ENCODE measurements around the gene ST7. TPM values are rescaled to one million over a fixed set of nuclear protein-coding genes. Genes with fewer than 3 reads are reported as not detected.

The ST7 gene
- total and polyA plus RNA-seq, 2 experiments from 2014 or later: 9.9 to 18.3 TPM

DNA sequence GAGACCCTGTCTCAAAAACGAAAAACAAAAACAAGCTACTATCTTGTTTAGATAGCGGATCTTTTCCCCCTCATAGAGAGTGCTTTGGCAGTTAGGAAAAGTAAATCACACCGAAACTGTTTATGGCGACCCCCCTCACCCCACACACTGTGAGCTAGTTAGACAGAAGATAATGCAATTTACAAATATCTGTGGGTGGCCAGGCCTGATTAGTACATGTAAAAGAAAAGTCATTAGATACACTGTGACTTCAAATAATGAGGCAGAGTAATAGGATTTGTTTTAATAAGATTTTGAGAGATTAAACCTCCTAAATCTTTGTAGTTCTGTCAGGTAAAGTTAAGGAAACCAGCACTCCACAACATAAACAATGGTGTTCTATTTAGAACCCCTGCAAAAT, 121.1 kb downstream of the ST7 start (continued):
- TF ChIP-seq, protein P1, sequence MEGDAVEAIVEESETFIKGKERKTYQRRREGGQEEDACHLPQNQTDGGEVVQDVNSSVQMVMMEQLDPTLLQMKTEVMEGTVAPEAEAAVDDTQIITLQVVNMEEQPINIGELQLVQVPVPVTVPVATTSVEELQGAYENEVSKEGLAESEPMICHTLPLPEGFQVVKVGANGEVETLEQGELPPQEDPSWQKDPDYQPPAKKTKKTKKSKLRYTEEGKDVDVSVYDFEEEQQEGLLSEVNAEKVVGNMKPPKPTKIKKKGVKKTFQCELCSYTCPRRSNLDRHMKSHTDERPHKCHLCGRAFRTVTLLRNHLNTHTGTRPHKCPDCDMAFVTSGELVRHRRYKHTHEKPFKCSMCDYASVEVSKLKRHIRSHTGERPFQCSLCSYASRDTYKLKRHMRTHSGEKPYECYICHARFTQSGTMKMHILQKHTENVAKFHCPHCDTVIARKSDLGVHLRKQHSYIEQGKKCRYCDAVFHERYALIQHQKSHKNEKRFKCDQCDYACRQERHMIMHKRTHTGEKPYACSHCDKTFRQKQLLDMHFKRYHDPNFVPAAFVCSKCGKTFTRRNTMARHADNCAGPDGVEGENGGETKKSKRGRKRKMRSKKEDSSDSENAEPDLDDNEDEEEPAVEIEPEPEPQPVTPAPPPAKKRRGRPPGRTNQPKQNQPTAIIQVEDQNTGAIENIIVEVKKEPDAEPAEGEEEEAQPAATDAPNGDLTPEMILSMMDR (conservative IDR thresholded peaks at IDR 0.05; ENCODE audit: low read depth in 2 of 2): no peak
- no peak for TF ChIP-seq JUNB (IDR thresholded peaks at IDR 0.05; ENCODE audit: unreplicated experiment)
- TF ChIP-seq ZNF114 (CRISPR knock-in tag; IDR thresholded peaks at IDR 0.05): no peak
- TF ChIP-seq STAT1 (IDR thresholded peaks at IDR 0.05; ENCODE audit: unreplicated experiment): no peak
- TF ChIP-seq CREB1 (CRISPR knock-in tag; IDR thresholded peaks at IDR 0.05; ENCODE audit: low read depth): no peak
- no peak for TF ChIP-seq ZNF331 (CRISPR knock-in tag; IDR thresholded peaks at IDR 0.05; ENCODE audit: low read depth)

DNA sequence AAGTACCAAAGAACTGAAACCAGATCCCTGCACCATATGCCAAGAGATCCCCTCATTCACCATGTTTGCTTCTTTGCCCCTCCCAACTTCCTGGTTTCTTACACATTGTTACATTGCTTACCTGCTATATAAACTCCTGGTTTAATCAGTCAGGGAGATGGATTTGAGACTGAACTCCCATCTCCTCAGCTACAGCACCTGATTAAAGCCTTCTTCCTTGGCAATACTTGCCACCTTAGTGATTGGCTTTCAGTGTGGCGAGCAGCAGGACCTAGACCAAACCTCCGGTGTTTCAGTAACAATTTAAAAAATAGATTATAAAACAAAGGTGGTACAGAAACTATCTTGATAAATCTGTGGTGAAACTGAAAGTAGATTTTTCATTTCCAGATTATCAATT, 122.6 kb downstream of the ST7 start:
- H3K4me3 ChIP-seq: no peak overlapping the region
- H3K27ac ChIP-seq (ENCODE audit: low read depth): no peak overlapping the region
- no peaks in the 10 kb centered on the region for H3K36me3 ChIP-seq (ENCODE audit: insufficient read depth)
- no peak overlapping the region for H3K4me2 ChIP-seq
- H3K9me2 ChIP-seq (ENCODE audit: insufficient read depth): no peaks in the 10 kb centered on the region
- H3K4me1 ChIP-seq (ENCODE audit: insufficient read depth): 0 out of 2 replicates have a peak, but pooled peaks cover 5% of the 10 kb centered on the region
- Mint-ChIP-seq H3K9me3 (peaks cover 21% of the 10 kb centered on the region; the same call in 2 of the 3 replicates), H3K4me3 (no peak overlapping the region), H3K4me1 (peaks cover 7% of the 10 kb centered on the region; the same call in 2 of the 3 replicates), H3K27ac (no peak overlapping the region), H3K27me3 (ENCODE audit: insufficient read depth, low read depth, poor library complexity) (peaks cover 4% of the 10 kb centered on the region), H3K36me3 (ENCODE audit: low read depth) (peaks cover 17% of the 10 kb centered on the region; the same call in 2 of the 3 replicates)
- no peaks in the 10 kb centered on the region for H3K27me3 ChIP-seq (ENCODE audit: insufficient read depth)
- no peak for ATAC-seq
- H3F3A ChIP-seq (replicated peaks; ENCODE audit: low read depth): no peaks in the 10 kb centered on the region
- peaks cover 4% of the 10 kb centered on the region; the same call in 1 of the 2 replicates for H3K79me2 ChIP-seq (replicated peaks; ENCODE audit: insufficient read depth)
- no peak overlapping the region for H2AFZ ChIP-seq
- DNase-seq (ENCODE audit: low spot score): no peak
- no peaks in the 10 kb centered on the region for H4K20me1 ChIP-seq (replicated peaks; ENCODE audit: insufficient read depth)
- TF ChIP-seq ZNF331 (CRISPR knock-in tag; IDR thresholded peaks at IDR 0.05; ENCODE audit: low read depth) (no peak), CREB1 (CRISPR knock-in tag; IDR thresholded peaks at IDR 0.05; ENCODE audit: low read depth) (no peak), STAT1 (IDR thresholded peaks at IDR 0.05; ENCODE audit: unreplicated experiment) (no peak), EZH2phosphoT487 (IDR thresholded peaks at IDR 0.05; ENCODE audit: unreplicated experiment) (no peak), EZH2 (IDR thresholded peaks at IDR 0.05; ENCODE audit: low read depth, unreplicated experiment) (no peak)
- TF ChIP-seq, protein P1 (conservative IDR thresholded peaks at IDR 0.05; ENCODE audit: low read depth in 2 of 2): no peak
- TF ChIP-seq, protein P2, sequence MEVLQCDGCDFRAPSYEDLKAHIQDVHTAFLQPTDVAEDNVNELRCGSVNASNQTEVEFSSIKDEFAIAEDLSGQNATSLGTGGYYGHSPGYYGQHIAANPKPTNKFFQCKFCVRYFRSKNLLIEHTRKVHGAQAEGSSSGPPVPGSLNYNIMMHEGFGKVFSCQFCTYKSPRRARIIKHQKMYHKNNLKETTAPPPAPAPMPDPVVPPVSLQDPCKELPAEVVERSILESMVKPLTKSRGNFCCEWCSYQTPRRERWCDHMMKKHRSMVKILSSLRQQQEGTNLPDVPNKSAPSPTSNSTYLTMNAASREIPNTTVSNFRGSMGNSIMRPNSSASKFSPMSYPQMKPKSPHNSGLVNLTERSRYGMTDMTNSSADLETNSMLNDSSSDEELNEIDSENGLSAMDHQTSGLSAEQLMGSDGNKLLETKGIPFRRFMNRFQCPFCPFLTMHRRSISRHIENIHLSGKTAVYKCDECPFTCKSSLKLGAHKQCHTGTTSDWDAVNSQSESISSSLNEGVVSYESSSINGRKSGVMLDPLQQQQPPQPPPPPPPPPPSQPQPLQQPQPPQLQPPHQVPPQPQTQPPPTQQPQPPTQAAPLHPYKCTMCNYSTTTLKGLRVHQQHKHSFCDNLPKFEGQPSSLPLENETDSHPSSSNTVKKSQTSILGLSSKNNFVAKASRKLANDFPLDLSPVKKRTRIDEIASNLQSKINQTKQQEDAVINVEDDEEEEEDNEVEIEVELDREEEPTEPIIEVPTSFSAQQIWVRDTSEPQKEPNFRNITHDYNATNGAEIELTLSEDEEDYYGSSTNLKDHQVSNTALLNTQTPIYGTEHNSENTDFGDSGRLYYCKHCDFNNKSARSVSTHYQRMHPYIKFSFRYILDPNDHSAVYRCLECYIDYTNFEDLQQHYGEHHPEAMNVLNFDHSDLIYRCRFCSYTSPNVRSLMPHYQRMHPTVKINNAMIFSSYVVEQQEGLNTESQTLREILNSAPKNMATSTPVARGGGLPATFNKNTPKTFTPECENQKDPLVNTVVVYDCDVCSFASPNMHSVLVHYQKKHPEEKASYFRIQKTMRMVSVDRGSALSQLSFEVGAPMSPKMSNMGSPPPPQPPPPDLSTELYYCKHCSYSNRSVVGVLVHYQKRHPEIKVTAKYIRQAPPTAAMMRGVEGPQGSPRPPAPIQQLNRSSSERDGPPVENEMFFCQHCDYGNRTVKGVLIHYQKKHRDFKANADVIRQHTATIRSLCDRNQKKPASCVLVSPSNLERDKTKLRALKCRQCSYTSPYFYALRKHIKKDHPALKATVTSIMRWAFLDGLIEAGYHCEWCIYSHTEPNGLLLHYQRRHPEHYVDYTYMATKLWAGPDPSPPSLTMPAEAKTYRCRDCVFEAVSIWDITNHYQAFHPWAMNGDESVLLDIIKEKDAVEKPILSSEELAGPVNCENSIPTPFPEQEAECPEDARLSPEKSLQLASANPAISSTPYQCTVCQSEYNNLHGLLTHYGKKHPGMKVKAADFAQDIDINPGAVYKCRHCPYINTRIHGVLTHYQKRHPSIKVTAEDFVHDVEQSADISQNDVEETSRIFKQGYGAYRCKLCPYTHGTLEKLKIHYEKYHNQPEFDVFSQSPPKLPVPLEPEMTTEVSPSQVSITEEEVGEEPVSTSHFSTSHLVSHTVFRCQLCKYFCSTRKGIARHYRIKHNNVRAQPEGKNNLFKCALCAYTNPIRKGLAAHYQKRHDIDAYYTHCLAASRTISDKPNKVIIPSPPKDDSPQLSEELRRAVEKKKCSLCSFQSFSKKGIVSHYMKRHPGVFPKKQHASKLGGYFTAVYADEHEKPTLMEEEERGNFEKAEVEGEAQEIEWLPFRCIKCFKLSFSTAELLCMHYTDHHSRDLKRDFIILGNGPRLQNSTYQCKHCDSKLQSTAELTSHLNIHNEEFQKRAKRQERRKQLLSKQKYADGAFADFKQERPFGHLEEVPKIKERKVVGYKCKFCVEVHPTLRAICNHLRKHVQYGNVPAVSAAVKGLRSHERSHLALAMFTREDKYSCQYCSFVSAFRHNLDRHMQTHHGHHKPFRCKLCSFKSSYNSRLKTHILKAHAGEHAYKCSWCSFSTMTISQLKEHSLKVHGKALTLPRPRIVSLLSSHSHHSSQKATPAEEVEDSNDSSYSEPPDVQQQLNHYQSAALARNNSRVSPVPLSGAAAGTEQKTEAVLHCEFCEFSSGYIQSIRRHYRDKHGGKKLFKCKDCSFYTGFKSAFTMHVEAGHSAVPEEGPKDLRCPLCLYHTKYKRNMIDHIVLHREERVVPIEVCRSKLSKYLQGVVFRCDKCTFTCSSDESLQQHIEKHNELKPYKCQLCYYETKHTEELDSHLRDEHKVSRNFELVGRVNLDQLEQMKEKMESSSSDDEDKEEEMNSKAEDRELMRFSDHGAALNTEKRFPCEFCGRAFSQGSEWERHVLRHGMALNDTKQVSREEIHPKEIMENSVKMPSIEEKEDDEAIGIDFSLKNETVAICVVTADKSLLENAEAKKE (CRISPR knock-in tag; IDR thresholded peaks at IDR 0.05): no peak
